ENCODE measurements around the gene RSPRY1. TPM values are rescaled to one million over a fixed set of nuclear protein-coding genes. Genes with fewer than 3 reads are reported as not detected.
"Not testable (repeated sequence)": the region's sequence is repeated elsewhere in the genome, so short reads cannot be mapped to it uniquely, and the experiment has no call there.

The RSPRY1 gene
- total and polyA plus RNA-seq, 12 donors = 7.7 to 43.5 (median 25.5) TPM

GRCh38 chr16:57184113-57184512 is 2.0 kb upstream of the RSPRY1 start:
- DNase-seq = no peak
- H3K9me3 ChIP-seq (replicated peaks in 1 of 3) = no peaks in the 10 kb centered on the region
- intact Hi-C loops (cut with DNase I) = no loop called here
- WGBS, 4 donors = 94 to 98% (median 95%) methylated on average over 4 of the region's 4 CpGs
- peaks cover 9 to 20% of the 10 kb centered on the region in 2 donors for H3K4me1 ChIP-seq (replicated peaks in 1 of 2)
- no peaks in the 10 kb centered on the region for H3K27me3 ChIP-seq
- no peaks in the 10 kb centered on the region for H3K36me3 ChIP-seq (replicated peaks in 1 of 2)
- H3K27ac ChIP-seq = no peak overlapping the region
- H3K4me3 ChIP-seq = no peak overlapping the region
- TF ChIP-seq CTCF (IDR thresholded peaks at IDR 0.05) (no peak), POLR2A (IDR thresholded peaks at IDR 0.05) (no peak)

- intact Hi-C loops (cut with DNase I) = no loop called here
- WGBS, 4 donors = 25 to 30% (median 28%) methylated on average over 12 to 15 of the region's 15 CpGs
These were observed 1.2 kb upstream of the RSPRY1 start for GRCh38 chr16:57184887-57185445.

GRCh38 chr16:57185446-57185944 is 634 bp upstream of the RSPRY1 start:
- peaks cover 9 to 20% of the 10 kb centered on the region in 2 donors for H3K4me1 ChIP-seq (replicated peaks in 1 of 2)
- 0 to 1% (median 0%) methylated on average over 22 to 37 of the region's 37 CpGs for WGBS, 4 donors
- intact Hi-C loops (cut with DNase I) = no loop called here
- peak; percentile 60 to 84 (median 61) for DNase-seq
- H3K4me3 ChIP-seq = peak overlapping the region; percentile 57 to 85 (median 76)
- peak overlapping the region; percentile 84 to 92 (median 86) for H3K27ac ChIP-seq
- no peaks in the 10 kb centered on the region for H3K9me3 ChIP-seq (replicated peaks in 1 of 3)
- TF ChIP-seq CTCF (IDR thresholded peaks at IDR 0.05) = peak in 1 of 6 experiments; percentile 8
- no peak for TF ChIP-seq POLR2A (IDR thresholded peaks at IDR 0.05)
- no peaks in the 10 kb centered on the region for H3K27me3 ChIP-seq
- no peaks in the 10 kb centered on the region for H3K36me3 ChIP-seq (replicated peaks in 1 of 2)

More at GRCh38 chr16:57184887-57185445, 1.2 kb upstream of the RSPRY1 start:
- H3K27ac ChIP-seq = peak overlapping the region in 4 of 5 donors; percentile 84 to 92 (median 88)
- no peaks in the 10 kb centered on the region for H3K27me3 ChIP-seq
- H3K4me1 ChIP-seq (replicated peaks in 1 of 2) = peaks cover 9 to 20% of the 10 kb centered on the region in 2 donors
- peak overlapping the region; percentile 57 to 85 (median 76) for H3K4me3 ChIP-seq
- no peak for TF ChIP-seq POLR2A (IDR thresholded peaks at IDR 0.05)
- TF ChIP-seq CTCF (IDR thresholded peaks at IDR 0.05) = no peak
- no peaks in the 10 kb centered on the region for H3K36me3 ChIP-seq (replicated peaks in 1 of 2)
- H3K9me3 ChIP-seq (replicated peaks in 1 of 3) = no peaks in the 10 kb centered on the region
- DNase-seq = no peak

- intact Hi-C loops (cut with DNase I) = no loop called here
- Histone ChIP-seq H3K36me3 (replicated peaks in 1 of 2) (no peaks in the 10 kb centered on the region), H3K9me3 (replicated peaks in 1 of 3) (no peaks in the 10 kb centered on the region), H3K4me3 (peak overlapping the region; percentile 14 to 98 (median 90)), H3K4me1 (replicated peaks in 1 of 2) (peaks cover 9 to 35% of the 10 kb centered on the region in 2 donors), H3K27ac (peak overlapping the region; percentile 50 to 98 (median 91)), H3K27me3 (no peaks in the 10 kb centered on the region)
- 2 to 3% (median 2%) methylated on average over 23 to 28 of the region's 28 CpGs for WGBS, 4 donors
- peak in 6 of 7 donors; percentile 21 to 37 (median 26) for DNase-seq
- TF ChIP-seq POLR2A (IDR thresholded peaks at IDR 0.05) (peak in 1 of 2 donors; percentile 12), CTCF (IDR thresholded peaks at IDR 0.05) (no peak)
These were observed 1.0 kb downstream of the RSPRY1 start for GRCh38 chr16:57186872-57187854.

GRCh38 chr16:57187902-57188710 is 2.0 kb downstream of the RSPRY1 start:
- 74 to 89% (median 80%) methylated on average over 18 of the region's 18 CpGs for WGBS, 4 donors
- DNase-seq; H3K36me3 ChIP-seq (replicated peaks in 1 of 2); H3K27me3 ChIP-seq; H3K9me3 ChIP-seq (replicated peaks in 1 of 3); intact Hi-C loops (cut with DNase I): not testable (repeated sequence)
- peak overlapping the region in 2 of 5 donors; percentile 88 to 95 for H3K27ac ChIP-seq
- peaks cover 9 to 38% of the 10 kb centered on the region in 2 donors for H3K4me1 ChIP-seq (replicated peaks in 1 of 2)
- H3K4me3 ChIP-seq = peak overlapping the region in 1 of 4 donors; percentile 85

Measured in adrenal gland (tissue), 12 donors.